Uterus (tissue), 2 donors: ENCODE results near the gene HDAC7.

ENCODE experiments used
- CTCF ChIP-seq, 4 experiments: fragments of 200-600 bp in 2 of 4; fragments of 450-650 bp in 2 of 4; sonication (generic) in 2 of 4; IDR thresholded peaks; one replicate each; pipeline ENCODE4 v1.5.1; 2016 to 2019; ENCODE audit warnings: antibody characterized with exemption in 4 of 4, mild to moderate bottlenecking in 2 of 4, moderate library complexity in 1 of 4
- POLR2A ChIP-seq, 2 donors: fragments of 450-650 bp; IDR thresholded peaks; one replicate each; pipeline ENCODE4 v1.6.1; 2016; ENCODE audit warnings: antibody characterized with exemption in 2 of 2, mild to moderate bottlenecking in 1 of 2, moderate library complexity in 1 of 2

- no peak for TF ChIP-seq CTCF (IDR thresholded peaks at IDR 0.05)
- no peak for TF ChIP-seq POLR2A (IDR thresholded peaks at IDR 0.05)
These were observed 34.4 kb downstream of the HDAC7 start for GRCh38 chr12:47785036-47785886.
